ENCODE measurements around the gene PSAPL1.
A peak's percentile ranks its signal among the peaks of the same experiment; 100 is the strongest.

The PSAPL1 gene

DNA sequence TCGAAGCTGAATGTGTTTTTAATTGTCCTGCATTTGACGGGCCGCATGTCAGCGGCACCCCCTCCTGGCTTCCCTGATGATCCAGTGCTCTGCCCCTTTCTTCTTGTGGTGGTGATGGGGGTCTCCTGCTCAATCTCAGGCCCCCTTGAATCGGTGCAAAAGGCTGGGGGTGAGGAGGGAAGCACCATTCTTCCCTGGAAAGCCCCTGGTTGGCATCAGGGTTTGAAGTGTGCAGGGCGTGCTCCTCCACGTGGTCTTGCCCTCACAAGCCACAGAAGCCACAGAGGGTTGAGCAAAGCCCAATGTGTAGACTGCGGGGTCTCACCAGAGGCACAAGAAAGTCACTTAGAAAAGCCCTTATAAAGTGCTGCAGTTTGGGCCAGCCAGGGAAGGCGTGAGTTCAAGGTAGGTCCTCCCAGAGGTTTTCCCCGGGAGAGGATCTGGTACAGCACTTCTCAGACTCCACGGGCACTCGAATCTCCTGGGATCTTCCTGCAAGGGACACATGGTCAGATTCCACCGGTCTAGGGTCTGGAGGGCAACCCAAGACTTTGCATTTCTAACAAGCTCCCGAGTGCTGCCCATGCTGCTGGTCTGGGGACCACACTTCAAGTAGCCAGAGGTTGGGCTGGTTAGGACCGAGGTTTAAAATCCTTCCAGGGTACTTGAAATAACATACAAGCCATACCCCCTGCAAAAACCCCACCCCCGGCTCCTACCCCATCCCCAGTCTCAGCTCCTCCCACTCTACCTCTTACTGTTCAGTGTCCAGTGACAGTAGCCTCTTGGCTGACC, 35.1 kb downstream of the PSAPL1 start:
- Histone ChIP-seq H3K4me1 (ENCODE audit: control insufficient read depth, insufficient read depth, low read depth, low read length) (peaks cover 6% of the 10 kb centered on the region), H3K36me3 (ENCODE audit: control insufficient read depth in 1 of 2, insufficient read depth in 2 of 2, low read depth in 1 of 2, low read length in 2 of 2) (no peaks in the 10 kb centered on the region), H3K27ac (ENCODE audit: low read length, poor library complexity, severe bottlenecking) (no peak overlapping the region), H3K4ac (ENCODE audit: low read depth in 1 of 2, low read length in 2 of 2) (no peak overlapping the region), H3K4me2 (ENCODE audit: low read length, poor library complexity, severe bottlenecking) (no peak overlapping the region), H3K9me3 (ENCODE audit: control insufficient read depth, low read length) (no peaks in the 10 kb centered on the region), H3K79me1 (replicated peaks; ENCODE audit: low read length, poor library complexity, severe bottlenecking) (no peaks in the 10 kb centered on the region), H4K91ac (ENCODE audit: low read length) (no peak overlapping the region), H3K27me3 (ENCODE audit: control insufficient read depth in 1 of 2, insufficient read depth in 1 of 2, low read length in 2 of 2) (peaks cover 51% of the 10 kb centered on the region in 2 experiments), H3K18ac (ENCODE audit: low read depth in 1 of 2, low read length in 2 of 2) (no peak overlapping the region), H3K23ac (ENCODE audit: low read length in 2 of 2) (no peak overlapping the region), H3K14ac (ENCODE audit: low read length in 2 of 2) (no peak overlapping the region), H3K9ac (ENCODE audit: low read length) (no peak overlapping the region), H2BK15ac (ENCODE audit: low read depth, poor library complexity, severe bottlenecking) (no peak overlapping the region), H3K4me3 (ENCODE audit: insufficient read depth in 1 of 2, low read depth in 1 of 2, low read length in 2 of 2) (no peak overlapping the region), H2AK5ac (ENCODE audit: low read length, severe bottlenecking) (no peak overlapping the region), H4K8ac (ENCODE audit: low read length) (no peak overlapping the region), H2BK120ac (ENCODE audit: low read depth, low read length) (no peak overlapping the region), H2BK5ac (ENCODE audit: low read depth, low read length, poor library complexity, severe bottlenecking) (no peak overlapping the region), H2BK12ac (ENCODE audit: low read length in 2 of 2) (no peak overlapping the region), H2AFZ (ENCODE audit: low read depth, low read length) (no peak overlapping the region)
- no peak for DNase-seq
- 79% methylated on average over 16 of the region's 16 CpGs for WGBS

DNA sequence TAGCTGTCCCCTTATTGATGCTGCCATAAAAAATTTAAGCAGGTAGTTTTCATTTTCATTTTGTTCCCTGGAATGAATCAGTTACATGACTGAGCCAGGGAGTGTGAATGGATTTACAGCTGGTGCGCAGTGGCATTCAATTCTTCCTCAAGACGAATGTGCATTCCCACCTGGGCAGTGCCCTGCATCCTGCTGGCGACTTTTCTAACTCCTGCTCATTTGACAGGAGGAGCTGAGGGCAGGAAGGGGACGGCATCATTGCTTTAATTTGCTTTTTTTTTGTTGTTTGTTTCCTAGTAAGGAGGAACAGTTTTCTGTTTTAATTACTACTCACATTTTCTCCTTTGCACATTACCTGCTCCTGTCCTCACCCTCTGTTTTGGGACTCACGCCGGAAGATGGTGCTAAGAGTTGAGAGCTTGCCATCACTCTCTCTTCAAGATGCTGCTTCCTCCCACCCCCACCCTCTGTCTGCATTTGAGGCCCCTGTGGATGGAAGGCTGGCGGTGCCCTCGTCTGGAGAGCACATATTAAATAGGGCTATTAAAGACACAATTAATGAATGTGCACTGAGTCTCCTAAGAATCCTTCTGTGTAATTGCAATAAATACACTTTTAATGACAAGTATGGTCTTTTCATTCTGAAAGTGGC, 35.8 kb downstream of the PSAPL1 start:
- no peak overlapping the region for H3K4me3 ChIP-seq (ENCODE audit: insufficient read depth in 1 of 2, low read depth in 1 of 2, low read length in 2 of 2)
- no peak overlapping the region for H3K14ac ChIP-seq (ENCODE audit: low read length in 2 of 2)
- H2BK5ac ChIP-seq (ENCODE audit: low read depth, low read length, poor library complexity, severe bottlenecking): no peak overlapping the region
- 78% methylated on average over 4 of the region's 8 CpGs for WGBS
- H3K18ac ChIP-seq (ENCODE audit: low read depth in 1 of 2, low read length in 2 of 2): no peak overlapping the region
- H2AFZ ChIP-seq (ENCODE audit: low read depth, low read length): no peak overlapping the region
- no peak overlapping the region for H3K4ac ChIP-seq (ENCODE audit: low read depth in 1 of 2, low read length in 2 of 2)
- peaks cover 55% of the 10 kb centered on the region in 2 experiments for H3K27me3 ChIP-seq (ENCODE audit: control insufficient read depth in 1 of 2, insufficient read depth in 1 of 2, low read length in 2 of 2)
- no peak for DNase-seq
- no peak overlapping the region for H3K27ac ChIP-seq (ENCODE audit: low read length, poor library complexity, severe bottlenecking)
- no peaks in the 10 kb centered on the region for H3K36me3 ChIP-seq (ENCODE audit: control insufficient read depth in 1 of 2, insufficient read depth in 2 of 2, low read depth in 1 of 2, low read length in 2 of 2)
- H3K4me2 ChIP-seq (ENCODE audit: low read length, poor library complexity, severe bottlenecking): no peak overlapping the region
- H2BK12ac ChIP-seq (ENCODE audit: low read length in 2 of 2): no peak overlapping the region
- no peak overlapping the region for H3K23ac ChIP-seq (ENCODE audit: low read length in 2 of 2)
- H3K4me1 ChIP-seq (ENCODE audit: control insufficient read depth, insufficient read depth, low read depth, low read length): peaks cover 6% of the 10 kb centered on the region
- no peak overlapping the region for H2BK120ac ChIP-seq (ENCODE audit: low read depth, low read length)
- H4K8ac ChIP-seq (ENCODE audit: low read length): no peak overlapping the region
- H3K79me1 ChIP-seq (replicated peaks; ENCODE audit: low read length, poor library complexity, severe bottlenecking): no peaks in the 10 kb centered on the region
- H3K9me3 ChIP-seq (ENCODE audit: control insufficient read depth, low read length): no peaks in the 10 kb centered on the region
- no peak overlapping the region for H2BK15ac ChIP-seq (ENCODE audit: low read depth, poor library complexity, severe bottlenecking)
- no peak overlapping the region for H3K9ac ChIP-seq (ENCODE audit: low read length)
- no peak overlapping the region for H4K91ac ChIP-seq (ENCODE audit: low read length)
- no peak overlapping the region for H2AK5ac ChIP-seq (ENCODE audit: low read length, severe bottlenecking)

DNA sequence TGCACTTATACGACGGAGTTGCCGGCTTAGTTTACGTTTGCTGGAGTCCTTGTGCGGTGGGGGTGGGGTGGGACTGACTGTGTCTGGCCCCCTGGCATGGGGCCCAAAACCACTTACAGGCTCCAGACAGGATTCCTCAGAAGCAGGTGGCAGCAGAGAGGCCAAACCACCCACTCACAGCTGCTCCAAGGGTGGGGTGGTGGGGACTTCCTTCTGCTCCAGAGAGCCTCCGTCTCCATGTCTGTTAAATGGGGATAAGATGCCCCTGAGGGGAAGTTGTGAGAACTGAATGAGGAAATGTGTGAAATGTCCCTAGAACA, 36.7 kb downstream of the PSAPL1 start:
- H2AFZ ChIP-seq (ENCODE audit: low read depth, low read length): no peak overlapping the region
- H2AK5ac ChIP-seq (ENCODE audit: low read length, severe bottlenecking): no peak overlapping the region
- H4K91ac ChIP-seq (ENCODE audit: low read length): no peak overlapping the region
- H3K36me3 ChIP-seq (ENCODE audit: control insufficient read depth in 1 of 2, insufficient read depth in 2 of 2, low read depth in 1 of 2, low read length in 2 of 2): no peaks in the 10 kb centered on the region
- no peak overlapping the region for H2BK120ac ChIP-seq (ENCODE audit: low read depth, low read length)
- H3K9ac ChIP-seq (ENCODE audit: low read length): no peak overlapping the region
- H3K4me3 ChIP-seq (ENCODE audit: insufficient read depth in 1 of 2, low read depth in 1 of 2, low read length in 2 of 2): no peak overlapping the region
- H3K27ac ChIP-seq (ENCODE audit: low read length, poor library complexity, severe bottlenecking): no peak overlapping the region
- H4K8ac ChIP-seq (ENCODE audit: low read length): no peak overlapping the region
- H3K23ac ChIP-seq (ENCODE audit: low read length in 2 of 2): no peak overlapping the region
- peaks cover 59% of the 10 kb centered on the region in 2 experiments for H3K27me3 ChIP-seq (ENCODE audit: control insufficient read depth in 1 of 2, insufficient read depth in 1 of 2, low read length in 2 of 2)
- peaks cover 6% of the 10 kb centered on the region for H3K4me1 ChIP-seq (ENCODE audit: control insufficient read depth, insufficient read depth, low read depth, low read length)
- peak; percentile 36 for DNase-seq
- H3K4me2 ChIP-seq (ENCODE audit: low read length, poor library complexity, severe bottlenecking): no peak overlapping the region
- H3K4ac ChIP-seq (ENCODE audit: low read depth in 1 of 2, low read length in 2 of 2): no peak overlapping the region
- no peaks in the 10 kb centered on the region for H3K79me1 ChIP-seq (replicated peaks; ENCODE audit: low read length, poor library complexity, severe bottlenecking)
- H2BK12ac ChIP-seq (ENCODE audit: low read length in 2 of 2): no peak overlapping the region
- no peak overlapping the region for H2BK15ac ChIP-seq (ENCODE audit: low read depth, poor library complexity, severe bottlenecking)
- H3K18ac ChIP-seq (ENCODE audit: low read depth in 1 of 2, low read length in 2 of 2): no peak overlapping the region
- no peak overlapping the region for H2BK5ac ChIP-seq (ENCODE audit: low read depth, low read length, poor library complexity, severe bottlenecking)
- H3K9me3 ChIP-seq (ENCODE audit: control insufficient read depth, low read length): no peaks in the 10 kb centered on the region
- 36% methylated on average over 5 of the region's 6 CpGs for WGBS
- no peak overlapping the region for H3K14ac ChIP-seq (ENCODE audit: low read length in 2 of 2)

DNA sequence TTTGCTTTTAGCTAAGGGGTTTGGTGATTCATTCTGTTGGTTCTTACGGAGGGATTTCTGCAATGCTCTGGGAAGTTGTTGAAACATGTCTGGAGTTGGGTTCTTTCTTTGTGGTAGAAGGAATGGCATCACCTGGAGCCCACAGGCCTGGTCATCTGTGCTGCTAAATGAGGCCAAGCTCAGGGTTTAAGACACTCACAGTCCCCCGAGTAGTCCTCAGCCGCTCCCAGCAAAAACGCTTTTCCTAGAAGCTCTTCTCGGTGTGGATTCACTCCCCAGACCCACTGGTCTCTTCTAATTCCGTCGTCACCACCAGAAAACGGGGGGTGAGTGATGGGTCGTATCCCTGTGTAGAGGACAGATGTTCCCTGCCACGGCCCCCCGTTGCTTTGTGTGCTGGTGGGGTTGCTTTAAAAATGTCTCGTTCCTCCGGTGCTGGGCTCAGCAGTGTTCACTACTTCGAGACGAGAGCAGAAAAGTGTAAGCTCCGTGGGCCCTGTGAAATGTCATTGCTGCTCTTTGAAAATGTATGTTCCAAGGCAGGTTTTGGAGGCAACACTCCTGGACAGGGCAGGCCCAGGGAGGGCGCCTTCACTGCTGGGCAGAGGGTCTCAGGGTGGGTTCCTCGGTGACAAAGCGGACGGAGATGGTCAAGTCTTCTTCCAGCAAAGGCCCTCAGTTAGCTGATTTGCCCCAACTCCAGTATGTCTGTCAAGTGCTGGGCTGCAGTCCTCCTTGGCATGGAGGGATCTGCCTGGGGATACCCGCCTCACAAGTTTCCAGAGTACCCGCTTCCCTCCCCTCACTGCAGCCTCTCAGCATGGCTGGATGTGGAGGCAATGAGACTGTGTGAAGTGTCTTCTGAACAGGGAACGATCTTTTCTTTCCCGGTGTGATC, 37.3 kb downstream of the PSAPL1 start:
- Histone ChIP-seq H3K14ac (ENCODE audit: low read length in 2 of 2) (peak overlapping the region in 1 of 2 experiments; percentile 46), H4K91ac (ENCODE audit: low read length) (no peak overlapping the region), H2AK5ac (ENCODE audit: low read length, severe bottlenecking) (no peak overlapping the region), H3K4me2 (ENCODE audit: low read length, poor library complexity, severe bottlenecking) (no peak overlapping the region), H3K27ac (ENCODE audit: low read length, poor library complexity, severe bottlenecking) (no peak overlapping the region), H2BK120ac (ENCODE audit: low read depth, low read length) (no peak overlapping the region), H3K23ac (ENCODE audit: low read length in 2 of 2) (no peak overlapping the region), H3K9me3 (ENCODE audit: control insufficient read depth, low read length) (no peaks in the 10 kb centered on the region), H2BK5ac (ENCODE audit: low read depth, low read length, poor library complexity, severe bottlenecking) (no peak overlapping the region), H3K18ac (ENCODE audit: low read depth in 1 of 2, low read length in 2 of 2) (no peak overlapping the region), H3K4ac (ENCODE audit: low read depth in 1 of 2, low read length in 2 of 2) (no peak overlapping the region), H3K36me3 (ENCODE audit: control insufficient read depth in 1 of 2, insufficient read depth in 2 of 2, low read depth in 1 of 2, low read length in 2 of 2) (no peaks in the 10 kb centered on the region), H2BK15ac (ENCODE audit: low read depth, poor library complexity, severe bottlenecking) (no peak overlapping the region), H3K27me3 (ENCODE audit: control insufficient read depth in 1 of 2, insufficient read depth in 1 of 2, low read length in 2 of 2) (peaks cover 64 to 65% of the 10 kb centered on the region in 2 experiments), H2BK12ac (ENCODE audit: low read length in 2 of 2) (peak overlapping the region in 1 of 2 experiments; percentile 32), H3K9ac (ENCODE audit: low read length) (no peak overlapping the region), H4K8ac (ENCODE audit: low read length) (no peak overlapping the region), H3K79me1 (replicated peaks; ENCODE audit: low read length, poor library complexity, severe bottlenecking) (no peaks in the 10 kb centered on the region), H2AFZ (ENCODE audit: low read depth, low read length) (no peak overlapping the region), H3K4me3 (ENCODE audit: insufficient read depth in 1 of 2, low read depth in 1 of 2, low read length in 2 of 2) (no peak overlapping the region), H3K4me1 (ENCODE audit: control insufficient read depth, insufficient read depth, low read depth, low read length) (peaks cover 6% of the 10 kb centered on the region)
- DNase-seq: no peak
- WGBS: 80% methylated on average over 23 of the region's 24 CpGs

All from mesenchymal stem cell (in vitro differentiated cells and primary cell).